Endothelial cell of umbilical vein (primary cell): ENCODE data around the gene MAPT.

ENCODE experiments used
- EZH2 ChIP-seq: IDR thresholded peaks from 2 replicates; pipeline ENCODE4 v1.6.1; 2012; ENCODE audit warnings: borderline replicate concordance, low read depth, mild to moderate bottlenecking, moderate library complexity, low read length, inconsistent platforms; ENCODE audit not compliant: severe bottlenecking
- FOS ChIP-seq: IDR thresholded peaks from 2 replicates; pipeline ENCODE4 v1.6.1; 2011; ENCODE audit warnings: mild to moderate bottlenecking, low read length, moderate library complexity, borderline replicate concordance; ENCODE audit not compliant: insufficient read depth
- JUN ChIP-seq: IDR thresholded peaks from 2 replicates; pipeline ENCODE4 v1.6.1; 2011; ENCODE audit warnings: borderline replicate concordance, low read depth; ENCODE audit not compliant: insufficient read length, insufficient read depth
- MAX ChIP-seq: IDR thresholded peaks from 2 replicates; pipeline ENCODE4 v1.6.1; 2011; ENCODE audit not compliant: insufficient read depth, insufficient read length
- MYC ChIP-seq: IDR thresholded peaks from one replicate; pipeline ENCODE4 v1.6.1; 2011; ENCODE audit warnings: mild to moderate bottlenecking, low read depth, low read length
- POLR2A ChIP-seq: IDR thresholded peaks from 2 replicates; pipeline ENCODE4 v1.6.1; 2012; ENCODE audit warnings: low read depth, mild to moderate bottlenecking, control low read depth, low read length
- POLR2AphosphoS5 ChIP-seq: IDR thresholded peaks from 2 replicates; pipeline ENCODE4 v1.6.1; 2012; ENCODE audit warnings: low read depth, mild to moderate bottlenecking, control low read depth, low read length, moderate library complexity; ENCODE audit not compliant: insufficient read depth
- TF ChIP-seq, protein P1 (sequence below), 2 donors: IDR thresholded peaks; 1 replicate in 1 of 2; 2 replicates in 1 of 2; pipeline ENCODE4 v1.5.1; 2011; ENCODE audit warnings: low read length in 2 of 2, mild to moderate bottlenecking in 2 of 2, moderate library complexity in 2 of 2, control low read depth in 1 of 2, inconsistent platforms in 1 of 2, low read depth in 1 of 2; ENCODE audit not compliant: insufficient read depth in 1 of 2; ENCODE audit errors: extremely low read depth in 1 of 2

- TF ChIP-seq EZH2 (no peak), POLR2AphosphoS5 (no peak), POLR2A (no peak), MYC (no peak), MAX (no peak), JUN (no peak), FOS (no peak)
- TF ChIP-seq, protein P1, sequence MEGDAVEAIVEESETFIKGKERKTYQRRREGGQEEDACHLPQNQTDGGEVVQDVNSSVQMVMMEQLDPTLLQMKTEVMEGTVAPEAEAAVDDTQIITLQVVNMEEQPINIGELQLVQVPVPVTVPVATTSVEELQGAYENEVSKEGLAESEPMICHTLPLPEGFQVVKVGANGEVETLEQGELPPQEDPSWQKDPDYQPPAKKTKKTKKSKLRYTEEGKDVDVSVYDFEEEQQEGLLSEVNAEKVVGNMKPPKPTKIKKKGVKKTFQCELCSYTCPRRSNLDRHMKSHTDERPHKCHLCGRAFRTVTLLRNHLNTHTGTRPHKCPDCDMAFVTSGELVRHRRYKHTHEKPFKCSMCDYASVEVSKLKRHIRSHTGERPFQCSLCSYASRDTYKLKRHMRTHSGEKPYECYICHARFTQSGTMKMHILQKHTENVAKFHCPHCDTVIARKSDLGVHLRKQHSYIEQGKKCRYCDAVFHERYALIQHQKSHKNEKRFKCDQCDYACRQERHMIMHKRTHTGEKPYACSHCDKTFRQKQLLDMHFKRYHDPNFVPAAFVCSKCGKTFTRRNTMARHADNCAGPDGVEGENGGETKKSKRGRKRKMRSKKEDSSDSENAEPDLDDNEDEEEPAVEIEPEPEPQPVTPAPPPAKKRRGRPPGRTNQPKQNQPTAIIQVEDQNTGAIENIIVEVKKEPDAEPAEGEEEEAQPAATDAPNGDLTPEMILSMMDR (IDR thresholded peaks at IDR 0.05; ENCODE audit: extremely low read depth in 1 of 2, insufficient read depth in 1 of 2, low read depth in 1 of 2, low read length in 2 of 2) = no peak
Observed at GRCh38 chr17:45981306-45981705, 87.0 kb downstream of the MAPT start.
